Trophoblast cell (in vitro differentiated cells and primary cell): ENCODE results near the gene CHCHD4.

Experiments
- DNase-seq, 2 donors: peaks; one replicate each; pipeline ENCODE4 v3.0.0-alpha.2; 2016
- H2AFZ ChIP-seq: 2 replicates; pipeline ENCODE4 v1.6.1; 2013; ENCODE audit warnings: low read length, moderate library complexity, mild to moderate bottlenecking; ENCODE audit not compliant: insufficient read depth, poor library complexity
- H2AK5ac ChIP-seq: 2 replicates; pipeline ENCODE4 v1.6.1; 2013; ENCODE audit warnings: mild to moderate bottlenecking, low read length
- H2BK120ac ChIP-seq: 2 replicates; pipeline ENCODE4 v1.6.1; 2013; ENCODE audit warnings: low read length, mild to moderate bottlenecking, moderate library complexity; ENCODE audit not compliant: insufficient read depth, poor library complexity
- H2BK12ac ChIP-seq: 2 replicates; pipeline ENCODE4 v1.6.1; 2013; ENCODE audit warnings: mild to moderate bottlenecking, low read length, moderate library complexity
- H2BK5ac ChIP-seq: 2 replicates; pipeline ENCODE4 v1.6.1; 2013; ENCODE audit warnings: low read length, low read depth, moderate library complexity, mild to moderate bottlenecking; ENCODE audit not compliant: poor library complexity
- H3K14ac ChIP-seq: 2 replicates; pipeline ENCODE4 v1.6.1; 2013; ENCODE audit warnings: mild to moderate bottlenecking, low read length
- H3K18ac ChIP-seq: 2 replicates; pipeline ENCODE4 v1.6.1; 2013; ENCODE audit warnings: mild to moderate bottlenecking, low read length
- H3K23ac ChIP-seq: 2 replicates; pipeline ENCODE4 v1.6.1; 2013; ENCODE audit warnings: low read length
- H3K27ac ChIP-seq: 2 replicates; pipeline ENCODE4 v1.5.1; 2013; ENCODE audit warnings: low read depth, mild to moderate bottlenecking, inconsistent platforms, low read length, moderate library complexity
- H3K27me3 ChIP-seq: 2 replicates; pipeline ENCODE4 v1.6.1; 2013; ENCODE audit warnings: inconsistent platforms, mild to moderate bottlenecking, low read length, moderate library complexity; ENCODE audit not compliant: insufficient read depth
- H3K36me3 ChIP-seq, 2 experiments: 1 replicate in 1 of 2; 2 replicates in 1 of 2; pipeline ENCODE4 v1.6.1; 2013; ENCODE audit warnings: low read length in 2 of 2, mild to moderate bottlenecking in 2 of 2, moderate library complexity in 1 of 2; ENCODE audit not compliant: insufficient read depth in 2 of 2, control insufficient read depth in 1 of 2
- H3K4ac ChIP-seq: 2 replicates; pipeline ENCODE4 v1.6.1; 2013; ENCODE audit warnings: low read depth, mild to moderate bottlenecking, low read length, moderate library complexity
- H3K4me1 ChIP-seq, 2 experiments: 1 replicate in 1 of 2; 2 replicates in 1 of 2; pipeline ENCODE4 v1.6.1; 2013; ENCODE audit warnings: low read length in 2 of 2, mild to moderate bottlenecking in 2 of 2, moderate library complexity in 1 of 2; ENCODE audit not compliant: insufficient read depth in 2 of 2, control insufficient read depth in 1 of 2
- H3K4me2 ChIP-seq: 2 replicates; pipeline ENCODE4 v1.6.1; 2013; ENCODE audit warnings: inconsistent platforms, mild to moderate bottlenecking, low read length, moderate library complexity
- H3K4me3 ChIP-seq: 2 replicates; pipeline ENCODE4 v1.5.1; 2013; ENCODE audit warnings: mild to moderate bottlenecking, low read depth, low read length, inconsistent platforms
- H3K79me1 ChIP-seq: one replicate; pipeline ENCODE4 v1.6.1; 2013; ENCODE audit warnings: low read length
- H3K79me2 ChIP-seq: 2 replicates; pipeline ENCODE4 v1.6.1; 2013; ENCODE audit warnings: low read length, mild to moderate bottlenecking; ENCODE audit not compliant: control insufficient read depth, insufficient read depth, poor library complexity
- H3K9ac ChIP-seq: 2 replicates; pipeline ENCODE4 v1.6.1; 2013; ENCODE audit warnings: mild to moderate bottlenecking, low read length
- H3K9me3 ChIP-seq: 2 replicates; pipeline ENCODE4 v1.6.1; 2013; ENCODE audit warnings: low read depth, mild to moderate bottlenecking, control low read depth, inconsistent platforms, low read length; ENCODE audit not compliant: insufficient read depth
- H4K12ac ChIP-seq: 2 replicates; pipeline ENCODE4 v1.6.1; 2013; ENCODE audit warnings: low read depth, mild to moderate bottlenecking, low read length, moderate library complexity
- H4K8ac ChIP-seq: 2 replicates; pipeline ENCODE4 v1.6.1; 2013; ENCODE audit warnings: low read depth, mild to moderate bottlenecking, low read length, moderate library complexity
- H4K91ac ChIP-seq: one replicate; pipeline ENCODE4 v1.6.1; 2013; ENCODE audit warnings: low read depth, mild to moderate bottlenecking, low read length, moderate library complexity
- WGBS: extraction: QIAGEN DNeasy Blood & Tissue Kit; methylation state at CpG from one replicate; pipeline ENCODE4 v1.1.7; 2013; ENCODE audit warnings: missing lambda C conversion rate; ENCODE audit not compliant: insufficient read length, insufficient coverage; ENCODE audit errors: extremely low coverage; 5-methylcytosine and 5-hydroxymethylcytosine counted together

CHCHD4 gene

GRCh38 chr3:14118400-14119381, 6.0 kb downstream of the CHCHD4 start:
- no peak overlapping the region for H2BK5ac ChIP-seq
- H3K4me2 ChIP-seq, result no peak overlapping the region
- H4K12ac ChIP-seq, result no peak overlapping the region
- no peak for DNase-seq
- peaks cover 9 to 13% of the 10 kb centered on the region in 2 experiments for H3K4me1 ChIP-seq
- H3K36me3 ChIP-seq, result peaks cover 6 to 12% of the 10 kb centered on the region in 2 experiments
- no peak overlapping the region for H2AFZ ChIP-seq
- no peak overlapping the region for H2BK120ac ChIP-seq
- H3K27ac ChIP-seq, result no peak overlapping the region
- no peak overlapping the region for H3K18ac ChIP-seq
- no peak overlapping the region for H2BK12ac ChIP-seq
- no CpG with 5 or more reads among the region's 13 CpGs for WGBS
- H3K79me2 ChIP-seq, result no peaks in the 10 kb centered on the region
- no peak overlapping the region for H3K14ac ChIP-seq
- H3K79me1 ChIP-seq, result no peaks in the 10 kb centered on the region
- no peak overlapping the region for H2AK5ac ChIP-seq
- no peak overlapping the region for H4K91ac ChIP-seq
- no peak overlapping the region for H3K9ac ChIP-seq
- no peak overlapping the region for H4K8ac ChIP-seq
- no peak overlapping the region for H3K4ac ChIP-seq
- H3K27me3 ChIP-seq, result no peaks in the 10 kb centered on the region
- H3K4me3 ChIP-seq, result no peak overlapping the region
- H3K23ac ChIP-seq, result no peak overlapping the region
- no peaks in the 10 kb centered on the region for H3K9me3 ChIP-seq

GRCh38 chr3:14117468-14118399, 6.9 kb downstream of the CHCHD4 start:
- no peak overlapping the region for H4K12ac ChIP-seq
- H4K91ac ChIP-seq, result no peak overlapping the region
- no peak overlapping the region for H3K4ac ChIP-seq
- no peak overlapping the region for H2AFZ ChIP-seq
- H3K4me1 ChIP-seq, result peaks cover 7 to 11% of the 10 kb centered on the region in 2 experiments
- no peak overlapping the region for H3K9ac ChIP-seq
- no peaks in the 10 kb centered on the region for H3K79me1 ChIP-seq
- H2BK5ac ChIP-seq, result no peak overlapping the region
- H3K18ac ChIP-seq, result no peak overlapping the region
- WGBS, result no CpG with 5 or more reads among the region's 10 CpGs
- H3K23ac ChIP-seq, result no peak overlapping the region
- H3K9me3 ChIP-seq, result no peaks in the 10 kb centered on the region
- H3K79me2 ChIP-seq, result no peaks in the 10 kb centered on the region
- H3K4me2 ChIP-seq, result no peak overlapping the region
- H3K4me3 ChIP-seq, result no peak overlapping the region
- no peak overlapping the region for H2AK5ac ChIP-seq
- no peak overlapping the region for H3K27ac ChIP-seq
- no peak overlapping the region for H2BK12ac ChIP-seq
- no peaks in the 10 kb centered on the region for H3K27me3 ChIP-seq
- no peak overlapping the region for H4K8ac ChIP-seq
- DNase-seq, result no peak
- H3K36me3 ChIP-seq, result peaks cover 8 to 14% of the 10 kb centered on the region in 2 experiments
- H2BK120ac ChIP-seq, result no peak overlapping the region
- no peak overlapping the region for H3K14ac ChIP-seq

GRCh38 chr3:14113965-14114635, 10.6 kb downstream of the CHCHD4 start:
- Histone ChIP-seq H2AFZ (no peak overlapping the region), H3K27me3 (no peaks in the 10 kb centered on the region), H3K9me3 (no peaks in the 10 kb centered on the region), H3K79me2 (no peaks in the 10 kb centered on the region), H3K4me1 (peaks cover 4% of the 10 kb centered on the region in 2 experiments), H3K4me2 (no peak overlapping the region), H3K36me3 (peaks cover 4 to 15% of the 10 kb centered on the region in 2 experiments), H3K79me1 (no peaks in the 10 kb centered on the region), H2BK120ac (no peak overlapping the region), H3K23ac (no peak overlapping the region), H3K27ac (no peak overlapping the region), H4K91ac (no peak overlapping the region), H3K9ac (no peak overlapping the region), H3K14ac (no peak overlapping the region), H4K12ac (no peak overlapping the region), H3K4ac (no peak overlapping the region), H3K18ac (no peak overlapping the region), H2BK5ac (no peak overlapping the region), H2AK5ac (no peak overlapping the region), H4K8ac (no peak overlapping the region), H2BK12ac (no peak overlapping the region), H3K4me3 (no peak overlapping the region)
- peak; percentile 35 to 59 for DNase-seq
- no CpG with 5 or more reads among the region's 7 CpGs for WGBS

GRCh38 chr3:14110699-14111098, 14.0 kb downstream of the CHCHD4 start:
- Histone ChIP-seq H3K9me3 (no peaks in the 10 kb centered on the region), H4K12ac (no peak overlapping the region), H2AFZ (no peak overlapping the region), H3K4me2 (no peak overlapping the region), H2BK120ac (no peak overlapping the region), H3K14ac (no peak overlapping the region), H2AK5ac (no peak overlapping the region), H3K4ac (no peak overlapping the region), H3K27ac (no peak overlapping the region), H3K79me1 (no peaks in the 10 kb centered on the region), H4K91ac (no peak overlapping the region), H3K9ac (no peak overlapping the region), H3K18ac (no peak overlapping the region), H3K4me3 (no peak overlapping the region), H3K79me2 (no peaks in the 10 kb centered on the region), H3K36me3 (peaks cover 4 to 9% of the 10 kb centered on the region in 2 experiments), H4K8ac (no peak overlapping the region), H2BK12ac (no peak overlapping the region), H3K27me3 (no peaks in the 10 kb centered on the region), H2BK5ac (no peak overlapping the region), H3K23ac (no peak overlapping the region), H3K4me1 (peaks cover 4% of the 10 kb centered on the region in 2 experiments)
- no CpG with 5 or more reads among the region's 4 CpGs for WGBS
- DNase-seq, result no peak
